Adrenal gland (tissue), 12 donors: Measurements from ENCODE around the gene NEURL4. TPM values are rescaled to one million over a fixed set of nuclear protein-coding genes. Genes with fewer than 3 reads are reported as not detected.

Source experiments
- DNase-seq, 7 donors: peaks; one replicate each; pipeline ENCODE4 v3.0.0-alpha.2; 2019 to 2020
- H3K27ac ChIP-seq, 5 donors: fragments of 200-600 bp; sonication (generic) in 4 of 5; 1 replicate in 3 of 5; 2 replicates in 2 of 5; pipeline versions ENCODE4 v1.5.1 to v1.8.0; 2016 to 2020; ENCODE audit warnings: mild to moderate bottlenecking in 1 of 5
- H3K27me3 ChIP-seq: fragments of 200-600 bp; 2 replicates; pipeline ENCODE4 v1.8.0; 2021
- H3K36me3 ChIP-seq, 2 donors: fragments of 200-600 bp; replicated peaks in 1 of 2; 1 replicate in 1 of 2; 2 replicates in 1 of 2; pipeline versions ENCODE4 v1.5.1 to v1.8.0; 2018 to 2022
- H3K4me1 ChIP-seq, 2 donors: fragments of 200-600 bp; replicated peaks in 1 of 2; 1 replicate in 1 of 2; 2 replicates in 1 of 2; pipeline versions ENCODE4 v1.5.1 to v1.8.0; 2018 to 2021
- H3K4me3 ChIP-seq, 4 donors: fragments of 200-600 bp; sonication (generic) in 3 of 4; one replicate each; pipeline ENCODE4 v1.5.1; 2016 to 2018
- H3K9me3 ChIP-seq, 3 donors: fragments of 200-600 bp; sonication (generic) in 1 of 3; replicated peaks in 1 of 3; 1 replicate in 2 of 3; 2 replicates in 1 of 3; pipeline versions ENCODE4 v1.5.1 to v1.8.0; 2016 to 2021
- CTCF ChIP-seq, 6 experiments: fragments of 450-650 bp in 4 of 6; fragments of 200-600 bp in 2 of 6; sonication (generic) in 1 of 6; IDR thresholded peaks; 1 replicate in 5 of 6; 2 replicates in 1 of 6; pipeline versions ENCODE4 v1.5.1 to v1.8.0; 2016 to 2021; ENCODE audit warnings: antibody characterized with exemption in 6 of 6, mild to moderate bottlenecking in 2 of 6, moderate library complexity in 1 of 6
- POLR2A ChIP-seq, 2 donors: fragments of 450-650 bp; IDR thresholded peaks; one replicate each; pipeline ENCODE4 v1.6.1; 2017; ENCODE audit warnings: antibody characterized with exemption in 2 of 2, mild to moderate bottlenecking in 2 of 2, moderate library complexity in 1 of 2
- WGBS, 4 donors: extraction: QIAGEN DNeasy Blood & Tissue Kit in 2 of 4; methylation state at CpG; one replicate each; pipeline versions ENCODE4 v1.1.5 to v1.1.7; 2013 to 2017; 5-methylcytosine and 5-hydroxymethylcytosine counted together
- intact Hi-C, 2 donors: fragments of 100-400 bp; cut with DNase I; formaldehyde crosslinking; loops; one replicate each; pipeline versions ENCODE4 v1.14.1 to v1.15.0; 2022 to 2023
- polyA plus RNA-seq, 3 donors: library from polyadenylated mRNA; stranded (reverse); fragments of 200-250 nt in 2 of 3; fragments of 350-450 nt in 1 of 3; fragmentation: Illumina TruSeq in 1 of 3; extraction: RNeasy Lipid Tissue Mini Kit (QIAGEN cat#74804) in 1 of 3; gene quantifications; one replicate each; pipeline ENCODE4 v1.2.3, GENCODE V29; 2013 to 2014
- total RNA-seq, 9 donors: library from RNA; depleted of rRNA in 4 of 9; stranded (reverse); fragments of >200 nt in 4 of 9; fragments of 120-200 nt in 1 of 9; fragmentation: NEBNext Ultra II Directional in 1 of 9; extraction: Animal tissue kit (Norgen Biotek cat#: 25700) in 1 of 9; gene quantifications; one replicate each; pipeline versions ENCODE4 v1.1.0 to v1.2.4, GENCODE V29; 2013 to 2023
- donor health status: healthy with polysubstance abuse.
- donor health status: Bipolar disorder and iron deficiency.
- donor health status: DM: yes; HTN: yes; CAD: no.
- donor health status: DM: no; HTN: no; CAD: no.
- donor health status: DM: no; HTN: no; CAD: no.
- donor health status: DM: yes; HTN: yes; CAD: no.

The NEURL4 gene
- total and polyA plus RNA-seq, 12 donors, result 8.7 to 111 (median 25.9) TPM

GRCh38 chr17:7307686-7308624, 21.2 kb downstream of the NEURL4 start:
- no peaks in the 10 kb centered on the region for H3K9me3 ChIP-seq
- 0 to 1% (median 0%) methylated on average over 8 to 102 of the region's 104 CpGs for WGBS, 4 donors
- peak in 2 of 6 experiments; percentile 16 to 36 for TF ChIP-seq CTCF (IDR thresholded peaks at IDR 0.05)
- no peak for TF ChIP-seq POLR2A (IDR thresholded peaks at IDR 0.05)
- H3K4me1 ChIP-seq, result peaks cover 9 to 39% of the 10 kb centered on the region in 2 donors
- H3K36me3 ChIP-seq, result peaks cover 0 to 35% of the 10 kb centered on the region in 2 donors
- peak; percentile 56 to 76 (median 62) for DNase-seq
- intact Hi-C loops, result no loop called here
- H3K27me3 ChIP-seq, result no peaks in the 10 kb centered on the region
- peak overlapping the region; percentile 78 to 98 (median 86) for H3K4me3 ChIP-seq
- peak overlapping the region; percentile 97 to 100 (median 99) for H3K27ac ChIP-seq

GRCh38 chr17:7306911-7307685, 22.0 kb downstream of the NEURL4 start, which contains the start of gene EIF5A:
Gene EIF5A, plus strand, starts transcription at chr17:7307628. Its CDS starts 2,008 bp downstream, at chr17:7309636.
- no peak for TF ChIP-seq CTCF (IDR thresholded peaks at IDR 0.05)
- TF ChIP-seq POLR2A (IDR thresholded peaks at IDR 0.05), result peak; percentile 95 to 97
- Histone ChIP-seq H3K36me3 (peaks cover 0 to 27% of the 10 kb centered on the region in 2 donors), H3K4me1 (peaks cover 9 to 30% of the 10 kb centered on the region in 2 donors), H3K9me3 (no peaks in the 10 kb centered on the region), H3K4me3 (peak within 1 kb of the TSS; percentile 78 to 98 (median 86)), H3K27me3 (no peaks in the 10 kb centered on the region), H3K27ac (peak within 1 kb of the TSS; percentile 97 to 100 (median 99))
- WGBS, 4 donors, result 0% methylated on average over 35 to 64 of the region's 64 CpGs
- DNase-seq, result peak; percentile 100
- intact Hi-C loops, result no loop called here

GRCh38 chr17:7304179-7304578, 25.0 kb downstream of the NEURL4 start:
- TF ChIP-seq POLR2A (IDR thresholded peaks at IDR 0.05) (no peak), CTCF (IDR thresholded peaks at IDR 0.05) (no peak)
- Histone ChIP-seq H3K4me3 (no peak overlapping the region), H3K27me3 (no peaks in the 10 kb centered on the region), H3K9me3 (no peaks in the 10 kb centered on the region), H3K4me1 (peaks cover 3% of the 10 kb centered on the region in 2 donors), H3K36me3 (no peaks in the 10 kb centered on the region), H3K27ac (no peak overlapping the region)
- intact Hi-C loops, result loop anchor here in 1 of 2 donors (5.0 kb wide), 1 partner anchor 42 kb away; the partner anchor contains the start of gene CLDN7
- 89 to 95% (median 93%) methylated on average over 7 of the region's 7 CpGs for WGBS, 4 donors
- no peak for DNase-seq
